GM18499 (cell line): ENCODE measurements around the gene PHKA2.
"Not testable (repeated sequence)": the region's sequence is repeated elsewhere in the genome, so short reads cannot be mapped to it uniquely, and the experiment has no call there.

Source experiments
- ATAC-seq: cut with Tn5 transposase; IDR thresholded peaks from one replicate; pipeline ENCODE4 v1.9.1; 2021; ENCODE audit warnings: moderate number of reproducible peaks; ENCODE audit not compliant: insufficient read depth, unreplicated experiment

Gene PHKA2

DNA sequence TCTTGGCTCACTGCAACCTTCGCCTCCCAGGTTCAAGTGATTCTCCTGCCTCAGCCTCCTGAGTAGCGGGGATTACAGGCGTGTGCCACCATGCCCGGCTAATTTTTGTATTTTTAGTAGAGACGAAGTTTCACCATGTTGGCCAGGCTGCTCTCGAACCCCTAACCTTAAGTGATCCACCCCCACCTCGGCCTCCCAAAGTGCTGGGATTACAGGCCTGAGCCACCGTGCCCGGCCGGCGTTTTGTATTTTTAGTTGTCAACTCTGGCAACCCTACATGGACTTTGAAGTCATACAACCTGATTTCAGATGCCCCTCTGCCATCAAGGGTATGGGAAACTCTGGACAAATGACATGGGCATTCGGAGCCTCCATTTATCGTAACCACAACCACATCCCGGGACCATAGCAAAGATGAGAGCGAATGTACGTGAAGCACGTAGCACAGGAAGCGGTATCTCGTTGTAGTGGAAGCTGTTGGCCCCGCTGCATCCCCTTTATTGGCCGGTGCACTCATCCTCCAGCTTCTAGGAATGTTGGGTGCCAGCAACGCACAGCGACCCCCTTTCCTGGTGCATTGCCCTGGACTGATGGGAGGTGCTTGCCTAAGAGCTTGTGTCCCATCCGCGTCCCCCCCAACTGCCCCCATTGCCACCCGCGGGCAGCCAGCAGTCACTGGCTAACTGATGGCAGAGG is 109.2 kb downstream of the PHKA2 start:
- ATAC-seq, result no peak

DNA sequence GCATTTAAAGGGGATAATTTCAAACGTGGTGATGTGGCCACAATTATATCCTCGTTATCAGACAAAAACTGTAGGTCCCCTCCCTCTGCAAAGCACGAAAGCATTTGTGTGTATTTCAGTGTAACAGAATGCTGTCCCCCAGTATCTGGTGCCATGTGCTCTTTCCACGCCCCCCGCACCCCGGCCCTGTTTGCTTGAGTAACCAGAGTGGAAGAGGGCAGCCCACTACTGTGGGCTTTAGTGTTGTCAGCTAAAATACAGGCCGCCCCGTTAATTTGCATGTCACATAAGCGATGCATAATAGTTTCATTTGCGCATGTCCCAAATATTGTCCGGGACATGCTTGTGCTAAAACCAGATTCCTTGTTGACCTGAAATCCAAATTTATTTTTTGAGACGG is 110.1 kb downstream of the PHKA2 start:
- ATAC-seq, result no peak

DNA sequence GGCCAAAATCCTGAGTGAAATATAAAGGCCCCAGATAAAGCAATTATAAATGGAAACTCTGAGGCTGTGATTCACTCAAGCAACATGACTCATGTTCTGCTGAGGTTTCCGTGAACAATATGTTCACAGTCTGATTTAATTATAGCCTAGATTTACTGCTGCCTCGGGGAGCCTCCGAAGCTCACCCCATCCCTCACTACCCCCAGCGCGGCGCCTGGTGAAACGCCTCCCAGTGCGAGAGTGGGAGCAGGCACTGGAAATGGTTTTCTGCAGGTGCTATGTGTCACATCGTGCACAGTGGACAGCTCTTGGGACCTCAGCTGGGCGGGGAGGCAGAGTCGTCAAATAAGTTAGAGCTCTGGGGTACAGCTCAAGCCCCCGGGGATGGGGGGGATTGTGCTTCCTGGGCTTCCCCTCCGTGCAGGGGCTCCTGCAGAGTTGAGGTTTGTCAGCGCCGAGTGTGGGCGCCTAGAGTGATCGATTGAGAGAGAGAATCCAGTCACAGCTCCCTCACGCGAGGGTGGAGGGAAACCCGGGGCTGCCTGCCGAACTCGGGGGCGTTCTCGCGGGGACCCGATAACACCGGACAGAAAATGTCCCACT is 110.6 kb downstream of the PHKA2 start:
- ATAC-seq, result no peak

DNA sequence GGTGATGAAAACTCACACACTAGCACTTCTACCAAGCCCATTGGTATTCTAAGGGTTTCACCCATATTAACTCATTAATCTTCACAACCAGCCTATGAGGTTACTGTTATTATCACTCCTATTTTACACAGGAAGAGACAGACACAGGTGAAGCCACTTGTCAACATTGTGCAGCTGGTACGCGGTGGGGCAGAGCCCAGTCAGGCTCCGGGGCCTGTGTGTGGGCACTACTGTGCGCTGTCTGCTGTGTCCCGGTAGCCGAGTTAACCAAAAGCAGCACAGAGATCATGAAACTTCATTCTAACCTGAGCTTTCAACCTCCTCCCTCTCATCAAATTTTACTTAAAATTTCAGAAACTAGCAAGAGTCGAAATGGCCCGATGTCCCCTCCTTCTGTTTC is 111.3 kb downstream of the PHKA2 start:
- no peak for ATAC-seq

DNA sequence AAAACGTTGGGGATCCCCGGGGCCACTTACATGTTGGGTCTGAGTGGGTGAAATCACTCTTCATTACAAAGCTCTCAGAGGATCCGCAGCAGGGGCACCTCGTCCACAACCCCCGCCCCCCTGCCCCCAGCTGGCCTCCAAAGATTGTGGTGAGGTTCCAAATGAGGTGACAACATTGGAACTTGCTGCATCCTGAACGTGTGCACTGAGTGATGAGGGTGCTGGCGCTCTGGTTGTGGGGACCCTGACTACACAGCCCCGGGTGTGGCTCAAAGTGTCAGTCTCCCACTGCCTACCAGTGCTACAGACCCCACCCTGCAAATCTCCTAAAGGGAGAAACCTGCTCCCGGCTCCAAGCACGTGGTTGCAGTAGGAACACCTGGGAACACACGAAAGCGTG is 111.9 kb downstream of the PHKA2 start:
- no peak for ATAC-seq

DNA sequence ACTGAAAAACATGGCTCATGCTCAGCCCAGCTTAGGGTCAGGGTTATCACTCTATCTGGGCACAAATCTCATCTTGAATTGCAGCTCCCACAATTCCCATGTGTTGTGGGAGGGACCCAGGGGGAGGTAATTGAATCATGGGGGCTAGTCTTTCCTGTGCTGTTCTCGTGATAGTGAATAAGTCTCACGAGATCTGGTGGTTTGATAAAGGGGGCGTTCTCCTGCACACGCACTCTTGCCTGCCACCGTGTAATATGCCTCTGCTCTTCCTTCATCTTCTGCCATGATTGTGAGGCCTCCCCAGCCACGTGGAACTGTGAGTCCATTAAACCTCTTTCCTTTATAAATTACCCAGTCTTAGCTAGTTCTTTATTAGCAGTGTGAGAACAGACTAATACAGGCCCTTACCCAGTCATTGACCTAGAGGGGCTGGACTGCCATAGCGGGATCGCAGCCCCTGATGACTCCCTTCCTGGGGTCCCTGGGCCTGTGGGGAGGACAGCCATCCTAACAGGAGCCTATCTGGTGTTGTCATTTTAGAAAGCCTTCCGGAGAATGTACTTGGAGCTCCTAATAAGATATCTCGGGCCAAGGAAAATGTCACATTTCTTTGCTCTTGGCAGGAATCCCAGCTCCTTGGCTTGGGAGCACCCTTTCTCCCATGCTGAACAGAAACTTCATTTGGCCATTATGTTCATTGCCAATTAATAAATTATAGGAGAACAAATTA is 112.6 kb downstream of the PHKA2 start:
- no peak for ATAC-seq

DNA sequence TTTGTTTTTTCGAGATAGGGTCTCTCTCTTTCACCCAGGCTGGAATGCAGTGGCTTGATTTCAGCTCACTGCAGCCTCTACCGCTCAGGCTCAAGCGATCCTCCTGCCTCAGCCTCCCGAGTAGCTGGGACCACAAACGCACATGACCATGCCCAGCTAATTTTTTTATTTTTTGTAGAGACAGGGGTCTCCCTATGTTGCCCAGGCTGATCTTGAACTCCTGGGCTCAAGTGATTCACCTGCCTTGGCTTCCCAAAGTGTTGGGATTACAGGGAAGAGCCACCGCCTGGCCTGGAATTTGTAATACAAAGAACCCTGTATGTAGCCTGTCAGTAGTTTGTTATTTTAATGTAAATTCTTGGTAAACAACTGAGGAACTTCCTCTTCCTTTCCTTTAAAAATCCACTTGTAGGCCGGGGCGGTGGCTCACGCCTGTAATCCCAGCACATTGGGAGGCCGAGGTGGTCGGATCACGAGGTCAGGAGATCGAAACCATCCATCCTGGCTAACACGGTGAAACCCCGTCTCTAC is 119.5 kb downstream of the PHKA2 start:
- no peak for ATAC-seq

DNA sequence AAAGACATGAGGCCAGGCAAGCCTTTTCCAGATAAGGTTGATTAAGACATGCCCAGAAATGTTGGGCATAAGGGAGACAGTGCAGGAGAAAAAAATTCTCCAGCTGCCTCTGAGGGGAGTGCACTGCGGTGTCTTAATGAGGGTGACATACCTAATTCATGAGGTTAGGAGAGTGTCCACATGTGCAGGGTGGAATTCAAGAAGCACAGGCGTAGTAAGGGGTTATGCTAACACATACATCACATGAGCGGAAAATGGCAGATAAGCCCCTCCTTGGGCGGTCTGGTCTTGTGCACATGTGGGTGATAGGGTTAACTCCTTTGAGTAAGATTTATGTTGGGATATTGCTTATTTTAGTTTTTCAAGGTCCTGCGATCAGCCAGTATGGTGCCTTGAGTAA is 122.4 kb downstream of the PHKA2 start:
- no peak for ATAC-seq

DNA sequence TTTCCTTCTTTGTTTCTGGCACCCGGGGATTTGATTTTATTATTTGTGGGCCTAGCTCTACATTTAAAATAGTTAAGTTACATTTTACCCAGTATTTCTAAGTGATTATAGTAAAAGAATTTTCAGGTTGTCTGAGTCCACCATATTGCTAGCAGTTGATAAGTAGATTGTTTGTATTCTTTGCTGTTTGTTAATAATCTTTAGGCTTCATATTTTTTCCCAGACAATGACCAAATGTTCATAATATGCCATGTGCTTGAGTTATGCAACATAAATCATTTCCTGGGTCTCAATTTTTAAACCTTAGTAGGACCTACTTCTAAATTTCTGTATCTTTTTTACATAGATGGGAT is 127.3 kb downstream of the PHKA2 start:
- no peak for ATAC-seq

DNA sequence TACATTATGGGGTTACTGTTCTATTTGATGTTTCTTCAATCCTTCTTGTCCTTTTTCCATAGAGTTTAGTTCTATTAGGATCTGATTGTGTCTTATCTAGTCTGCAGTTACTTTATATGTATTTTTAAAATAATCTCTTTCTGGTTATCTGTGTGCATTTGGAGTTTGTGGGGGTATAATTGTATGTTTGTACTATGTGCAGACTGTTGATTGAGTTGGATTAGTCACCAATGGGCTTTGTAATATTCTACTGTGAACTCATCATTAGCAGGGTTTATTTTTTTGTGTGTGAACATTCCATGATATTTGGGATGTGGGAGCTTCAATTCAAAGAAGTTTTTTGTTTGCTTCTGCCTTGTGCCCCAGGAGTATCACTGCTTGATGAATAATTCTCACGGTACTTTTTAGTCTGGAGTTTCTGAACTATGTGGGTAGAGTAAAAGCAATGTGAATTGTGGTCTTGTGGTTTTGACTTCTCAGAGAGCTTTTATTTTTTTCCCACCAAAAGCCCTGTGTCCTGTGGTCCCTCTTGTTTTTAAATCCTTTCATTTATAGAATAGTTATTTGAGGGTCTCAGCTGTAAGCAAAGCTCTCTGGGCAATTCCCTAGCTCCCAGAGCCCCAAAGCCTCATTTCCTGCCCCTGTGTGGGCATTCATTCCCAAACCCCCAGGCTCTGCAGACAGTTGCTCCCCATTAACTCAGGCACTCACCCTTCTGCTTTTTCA is 127.8 kb downstream of the PHKA2 start:
- ATAC-seq, result peak; percentile 87

DNA sequence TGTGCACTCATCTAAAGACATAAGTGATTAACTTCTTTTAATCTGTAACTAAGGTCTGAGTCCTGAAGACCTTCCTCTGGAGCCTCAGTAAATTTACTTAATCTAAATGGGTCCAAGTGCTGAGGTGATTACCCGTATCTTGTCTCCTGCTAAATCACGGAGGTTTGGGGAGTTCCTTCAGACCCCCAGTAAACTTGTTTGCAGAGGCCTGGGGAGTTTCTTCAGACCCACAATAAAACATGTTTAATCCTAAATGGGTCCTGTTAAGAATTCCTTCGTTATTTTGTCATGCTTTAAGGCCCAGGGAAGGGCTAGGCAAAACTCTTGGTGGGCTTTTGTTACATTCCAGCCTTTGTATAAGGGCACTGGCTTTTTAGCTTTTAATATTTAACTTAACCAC is 136.0 kb downstream of the PHKA2 start:
- not testable (repeated sequence) for ATAC-seq
